ENCODE results near the gene TYW3. TPM values are rescaled to one million over a fixed set of nuclear protein-coding genes. Genes with fewer than 3 reads are reported as not detected.

The TYW3 gene
- total and polyA plus RNA-seq, 2 of the 8 experiments (the other 6 are each of a cell fraction or from before 2014, with no cell fraction given), result 6.9 to 31.4 TPM

DNA sequence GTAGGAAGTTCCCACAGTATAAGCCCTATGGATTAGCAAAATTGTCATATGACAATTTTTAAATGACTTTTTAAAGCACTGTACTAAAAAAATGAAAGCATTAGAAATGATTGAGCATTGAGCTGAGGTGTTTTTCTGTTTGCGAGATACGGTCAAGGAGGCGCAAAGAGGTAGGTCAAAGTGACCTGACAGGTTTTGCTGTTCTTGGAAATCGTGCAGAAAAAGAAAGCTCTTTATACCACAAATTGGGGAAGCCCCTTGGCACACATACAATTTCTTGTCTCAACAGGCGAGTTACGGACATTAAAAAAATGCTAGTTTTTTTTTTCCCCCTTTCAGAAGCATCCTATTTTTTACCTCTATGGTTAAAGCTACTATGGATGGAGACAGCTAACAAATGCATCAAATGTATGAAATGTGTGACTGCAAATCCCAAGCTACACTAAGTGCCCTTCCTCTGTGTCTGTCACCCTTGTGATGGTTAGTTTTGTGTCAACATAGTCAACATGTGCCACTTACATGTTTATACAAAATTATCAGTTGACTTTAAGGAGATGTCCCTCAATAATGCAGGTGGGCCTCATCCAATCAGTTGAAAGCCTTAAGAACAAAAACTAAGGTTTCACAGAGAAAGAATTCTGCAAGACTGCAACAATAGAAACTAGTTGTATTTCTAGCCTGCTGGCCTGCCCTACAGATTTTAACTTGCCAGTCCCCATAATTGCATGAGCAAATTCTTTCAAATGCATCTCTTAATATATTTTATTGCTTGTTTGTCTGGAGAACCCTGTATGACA lies 29.4 kb upstream of the TYW3 start (continued):
- TF ChIP-seq NANOG (IDR thresholded peaks at IDR 0.05; ENCODE audit: insufficient read depth, low read depth, low read length, poor library complexity, severe bottlenecking) (no peak), SIX5 (IDR thresholded peaks at IDR 0.05; ENCODE audit: low read depth, low read length) (no peak)
